GM03348 (cell line): ENCODE data around the gene FAM184A.
A peak's percentile ranks its signal among the peaks of the same experiment; 100 is the strongest.
"Not testable (repeated sequence)": the region's sequence is repeated elsewhere in the genome, so short reads cannot be mapped to it uniquely, and the experiment has no call there.

Experiments used
- DNase-seq: peaks from one replicate; pipeline ENCODE4 v3.0.0; 2012; ENCODE audit warnings: low spot score

The FAM184A gene, protein sequence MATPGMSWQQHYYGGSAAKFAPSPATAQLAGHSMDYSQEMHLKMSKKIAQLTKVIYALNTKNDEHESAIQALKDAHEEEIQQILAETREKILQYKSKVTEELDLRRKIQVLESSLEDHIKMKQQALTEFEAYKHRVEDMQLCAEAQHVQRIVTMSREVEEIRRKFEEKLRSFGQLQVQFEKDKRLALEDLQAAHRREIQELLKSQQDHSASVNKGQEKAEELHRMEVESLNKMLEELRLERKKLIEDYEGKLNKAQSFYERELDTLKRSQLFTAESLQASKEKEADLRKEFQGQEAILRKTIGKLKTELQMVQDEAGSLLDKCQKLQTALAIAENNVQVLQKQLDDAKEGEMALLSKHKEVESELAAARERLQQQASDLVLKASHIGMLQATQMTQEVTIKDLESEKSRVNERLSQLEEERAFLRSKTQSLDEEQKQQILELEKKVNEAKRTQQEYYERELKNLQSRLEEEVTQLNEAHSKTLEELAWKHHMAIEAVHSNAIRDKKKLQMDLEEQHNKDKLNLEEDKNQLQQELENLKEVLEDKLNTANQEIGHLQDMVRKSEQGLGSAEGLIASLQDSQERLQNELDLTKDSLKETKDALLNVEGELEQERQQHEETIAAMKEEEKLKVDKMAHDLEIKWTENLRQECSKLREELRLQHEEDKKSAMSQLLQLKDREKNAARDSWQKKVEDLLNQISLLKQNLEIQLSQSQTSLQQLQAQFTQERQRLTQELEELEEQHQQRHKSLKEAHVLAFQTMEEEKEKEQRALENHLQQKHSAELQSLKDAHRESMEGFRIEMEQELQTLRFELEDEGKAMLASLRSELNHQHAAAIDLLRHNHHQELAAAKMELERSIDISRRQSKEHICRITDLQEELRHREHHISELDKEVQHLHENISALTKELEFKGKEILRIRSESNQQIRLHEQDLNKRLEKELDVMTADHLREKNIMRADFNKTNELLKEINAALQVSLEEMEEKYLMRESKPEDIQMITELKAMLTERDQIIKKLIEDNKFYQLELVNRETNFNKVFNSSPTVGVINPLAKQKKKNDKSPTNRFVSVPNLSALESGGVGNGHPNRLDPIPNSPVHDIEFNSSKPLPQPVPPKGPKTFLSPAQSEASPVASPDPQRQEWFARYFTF

DNA sequence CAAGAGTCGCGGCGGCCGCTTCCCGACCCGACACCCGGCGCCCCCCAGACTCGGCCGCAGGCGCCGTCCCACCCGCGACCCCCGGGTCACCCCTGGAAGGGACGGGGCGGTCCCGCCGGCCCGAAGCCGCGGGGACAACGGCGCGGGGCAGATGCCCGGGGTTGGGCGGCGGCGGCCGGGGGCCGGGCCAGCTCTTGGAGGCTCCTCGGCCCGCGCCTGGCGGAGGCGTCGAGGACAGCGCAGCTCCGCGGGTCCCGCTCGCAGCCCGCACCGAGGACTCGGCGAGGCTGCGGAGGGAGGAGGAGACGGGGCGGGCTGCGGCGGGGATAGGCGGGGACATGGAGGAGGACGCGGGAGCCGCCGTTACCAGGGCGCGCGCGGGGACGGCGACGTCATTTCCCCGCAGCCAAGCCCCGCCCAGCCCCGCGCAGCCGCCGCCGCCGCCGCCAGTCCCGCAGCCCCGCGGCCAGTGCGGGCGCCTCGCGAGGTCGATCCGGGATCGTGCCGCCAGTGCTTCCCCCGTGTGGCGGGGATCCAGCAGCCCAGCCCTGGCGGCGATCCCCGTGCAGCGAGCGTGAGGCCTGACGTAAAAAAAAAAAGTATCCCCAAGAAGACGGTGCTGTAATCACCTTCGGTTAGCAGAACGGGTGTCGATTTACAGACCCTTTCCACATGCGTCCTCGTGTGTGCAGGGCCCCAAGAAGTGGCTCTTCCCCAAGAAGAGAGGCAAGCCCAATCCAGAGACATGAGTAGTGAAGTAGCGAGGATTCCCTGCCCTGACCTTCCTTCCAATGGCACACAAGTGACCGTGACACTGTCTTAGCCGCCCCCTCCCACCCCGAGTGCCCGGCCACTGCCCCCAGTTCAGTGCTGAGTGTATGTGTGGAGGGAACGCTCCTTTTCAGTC lies at the start of gene FAM184A:
Gene FAM184A (minus strand): TSS at position 289 of the 907 bp plus-strand sequence. CDS start 365 bp downstream, outside the sequence.
- peak; percentile 82 for DNase-seq

DNA sequence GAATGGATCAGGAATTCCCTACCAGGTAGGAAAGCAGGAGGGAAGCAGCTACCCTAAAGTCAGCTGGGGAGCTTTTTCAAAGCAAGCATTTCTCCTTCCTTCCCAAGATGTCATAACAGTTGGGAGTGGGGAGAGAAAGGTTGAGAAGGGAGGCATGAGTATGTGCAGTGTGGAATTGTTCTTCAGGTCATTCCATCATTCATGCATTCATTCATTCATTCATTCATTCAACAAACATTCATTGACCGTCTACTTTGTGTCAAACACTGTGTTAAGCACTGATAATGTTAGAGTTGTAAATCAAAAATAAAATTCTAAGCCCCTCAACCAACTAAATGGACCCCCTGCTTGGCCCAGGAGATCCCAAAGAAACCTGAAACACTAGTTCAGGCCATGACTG lies 49.2 kb upstream of the FAM184A start:
- DNase-seq: no peak

GRCh38 chr6:119126826-119127225 lies 48.4 kb upstream of the FAM184A start:
- DNase-seq: no peak

GRCh38 chr6:119126140-119126539 lies 47.7 kb upstream of the FAM184A start:
- DNase-seq: no peak

DNA sequence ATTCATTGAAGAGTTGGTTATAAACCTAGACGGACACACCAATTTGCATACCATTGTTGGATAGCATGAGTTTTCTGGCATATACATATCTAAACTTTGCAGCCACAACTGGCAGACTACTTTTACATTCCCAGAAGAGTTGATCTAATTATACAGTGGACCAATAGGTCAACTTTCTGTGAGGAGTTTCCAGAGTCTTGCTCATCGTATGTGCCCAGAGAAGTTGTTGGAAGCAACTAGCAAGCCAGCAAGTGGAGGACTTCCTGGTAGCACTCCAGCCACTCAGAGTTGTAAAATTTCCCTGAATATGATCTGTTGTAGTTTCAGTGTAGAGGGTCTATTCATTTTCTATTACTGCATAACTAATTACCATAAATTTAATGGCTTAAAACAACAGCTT lies 47.1 kb upstream of the FAM184A start:
- no peak for DNase-seq

DNA sequence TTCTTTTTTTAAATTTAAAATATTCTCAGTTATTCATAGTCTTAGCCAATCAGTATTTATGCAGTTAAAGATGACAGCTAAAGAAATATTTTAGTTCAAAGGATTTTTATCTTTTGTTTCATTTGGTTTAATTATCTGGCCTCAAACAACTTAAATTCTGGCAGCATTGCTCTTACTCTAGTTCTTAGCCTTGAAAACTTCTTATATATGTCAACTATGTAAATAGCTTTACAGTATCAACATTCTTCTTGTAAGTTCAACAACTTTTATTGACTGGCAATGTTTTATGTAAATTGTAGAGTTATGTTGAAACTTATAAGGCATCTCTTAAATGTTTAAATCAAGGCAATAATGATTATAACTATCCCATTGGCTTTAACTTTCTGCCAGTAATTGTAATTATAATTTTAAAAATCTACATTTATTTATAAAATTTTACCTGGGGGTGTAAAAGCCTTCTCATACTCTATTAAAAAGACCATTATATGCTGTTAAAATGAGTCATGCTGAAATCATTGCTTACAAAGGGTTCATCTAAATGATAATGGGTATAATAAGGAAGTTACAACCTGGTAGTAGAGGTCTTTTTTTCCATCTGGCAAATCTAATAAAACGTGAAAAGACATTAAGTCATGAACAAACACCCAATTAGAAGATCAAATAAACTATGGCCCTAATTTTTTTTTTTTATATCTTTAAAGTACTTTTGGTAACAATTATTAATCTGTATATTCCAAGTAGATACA lies 45.8 kb upstream of the FAM184A start:
- no peak for DNase-seq

GRCh38 chr6:119122336-119122735 lies 43.9 kb upstream of the FAM184A start:
- no peak for DNase-seq

DNA sequence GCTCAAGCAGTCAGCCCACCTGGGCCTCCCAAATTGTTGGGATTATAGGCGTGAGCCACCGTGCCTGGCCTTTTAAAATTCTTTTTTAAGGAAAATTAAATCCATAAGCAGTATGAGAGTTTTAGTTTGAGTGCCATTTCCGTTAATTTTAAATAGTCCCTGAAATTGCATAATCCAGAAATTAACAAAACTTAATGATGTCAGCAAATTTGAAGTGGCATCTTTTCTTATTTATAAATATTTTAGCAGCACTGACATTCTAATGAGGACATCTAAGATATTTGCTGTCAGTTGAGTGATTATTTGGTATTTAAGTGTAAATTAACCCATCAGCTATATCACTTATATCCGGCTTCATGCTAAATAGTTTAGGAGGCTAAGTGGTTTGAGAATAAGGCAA lies 42.9 kb upstream of the FAM184A start:
- DNase-seq: no peak

DNA sequence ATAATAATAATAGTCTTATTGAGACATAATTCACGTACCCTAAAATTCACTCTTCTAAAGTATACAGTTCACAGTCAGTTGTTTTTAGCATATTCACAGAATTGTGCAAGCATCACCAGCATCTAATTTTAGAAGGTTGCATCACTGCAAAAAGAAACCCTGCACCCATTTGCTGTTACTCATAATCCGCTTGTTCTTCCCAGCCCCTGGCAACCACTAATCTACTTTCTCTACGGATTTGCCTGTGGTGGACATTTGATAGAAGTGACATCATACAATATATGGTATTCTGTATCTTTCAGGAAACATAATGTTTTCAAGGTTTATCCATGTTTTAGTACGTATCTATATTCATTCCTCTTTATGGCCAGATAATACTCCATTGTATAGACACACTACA lies 41.5 kb upstream of the FAM184A start:
- DNase-seq: peak; percentile 35

GRCh38 chr6:119119062-119119461 lies 40.6 kb upstream of the FAM184A start:
- DNase-seq: not testable (repeated sequence)

DNA sequence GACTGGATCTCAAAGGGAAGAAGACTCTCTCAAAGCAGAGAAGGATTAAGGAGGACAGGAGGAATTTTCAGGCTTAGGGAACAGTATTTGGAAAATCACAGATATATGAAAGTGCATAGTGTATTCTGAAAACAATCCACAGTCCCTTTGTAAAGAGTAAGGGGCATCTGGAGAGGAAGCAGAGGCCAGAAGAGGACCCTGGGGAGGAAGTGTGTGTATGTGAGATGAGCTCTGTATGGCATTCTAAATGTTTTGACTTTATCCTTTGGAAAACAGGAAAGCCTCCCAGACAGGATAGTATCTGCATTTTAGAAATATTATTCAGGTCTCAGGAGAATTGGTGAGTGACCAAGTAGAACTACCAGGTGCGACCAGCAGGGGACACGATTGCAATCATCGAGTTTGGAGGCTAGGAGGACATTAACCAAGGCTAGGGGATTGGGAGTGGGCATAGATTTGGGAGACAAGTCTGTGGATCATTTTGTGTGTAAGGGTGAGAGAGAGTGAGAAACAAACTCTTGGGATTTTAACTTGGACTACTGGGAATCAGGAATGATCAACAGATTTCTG lies 38.3 kb upstream of the FAM184A start:
- DNase-seq: no peak

GRCh38 chr6:119113961-119114360 lies 35.5 kb upstream of the FAM184A start:
- DNase-seq: no peak

GRCh38 chr6:119112812-119113530 lies 34.5 kb upstream of the FAM184A start:
- DNase-seq: peak; percentile 8

GRCh38 chr6:119110601-119111548 lies 32.4 kb upstream of the FAM184A start:
- DNase-seq: peak; percentile 72

DNA sequence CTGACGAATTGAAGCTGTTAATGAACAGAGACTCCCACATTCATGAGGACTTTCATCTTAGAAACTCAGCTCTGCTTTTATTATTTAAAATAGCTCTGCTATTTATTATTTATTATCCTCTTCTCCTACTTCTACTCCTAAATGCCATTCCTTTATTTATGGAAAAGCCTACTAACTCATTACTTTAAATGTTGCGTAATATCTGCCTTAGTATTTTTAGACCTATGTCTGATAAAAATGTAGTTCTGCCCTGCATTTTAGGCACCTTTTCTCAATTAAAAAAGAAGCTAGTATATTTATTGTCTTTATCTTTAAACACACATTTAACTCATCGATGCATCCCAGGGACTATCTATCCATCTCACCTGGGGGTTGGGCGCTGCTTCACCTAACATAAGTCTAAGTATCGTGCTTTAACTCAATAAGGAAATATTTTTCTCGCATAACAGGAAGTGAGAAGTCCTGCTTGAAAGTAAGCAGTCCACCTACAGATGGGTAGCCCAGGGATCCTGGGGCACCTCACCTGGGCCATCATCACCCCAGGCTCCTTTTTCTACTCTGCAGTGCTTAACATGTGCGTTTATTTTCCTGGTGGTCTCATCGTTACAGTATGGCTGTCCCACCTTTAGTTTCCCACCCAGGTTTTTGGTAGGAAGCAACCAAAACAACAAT lies 31.3 kb upstream of the FAM184A start:
- no peak for DNase-seq

- DNase-seq: no peak
Observed at GRCh38 chr6:119108076-119108475, 29.6 kb upstream of the FAM184A start.

GRCh38 chr6:119105282-119105681 lies 26.8 kb upstream of the FAM184A start:
- DNase-seq: no peak

DNA sequence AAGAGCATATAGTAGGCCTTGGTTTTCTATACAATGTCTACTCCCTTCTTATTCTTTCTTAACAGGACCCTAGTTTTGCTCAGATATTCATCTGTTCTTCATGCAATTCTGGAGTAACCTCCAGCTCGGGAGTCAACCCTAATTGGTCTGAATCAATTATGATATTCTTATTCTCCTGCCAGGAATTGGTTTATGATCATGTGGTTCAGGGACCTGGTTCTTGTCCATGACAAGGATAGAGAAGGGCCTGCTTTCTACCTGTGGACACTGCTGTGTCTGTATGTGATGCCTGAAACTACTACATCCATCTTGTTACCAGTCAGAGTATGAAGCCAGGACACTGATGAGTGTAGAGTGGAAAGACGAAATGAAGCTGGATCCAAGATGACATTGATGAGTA lies 24.4 kb upstream of the FAM184A start:
- DNase-seq: no peak
